Activated CD4-positive, alpha-beta T cell treated with anti-CD3 and anti-CD28 coated beads, Interleukin-2, amount 50 U/mL, for 1 hour (primary cell): Measurements from ENCODE around the gene APBB2.

Source experiments
- DNase-seq: peaks from one replicate; pipeline ENCODE4 v3.0.0-alpha.2; 2020

The APBB2 gene

DNA sequence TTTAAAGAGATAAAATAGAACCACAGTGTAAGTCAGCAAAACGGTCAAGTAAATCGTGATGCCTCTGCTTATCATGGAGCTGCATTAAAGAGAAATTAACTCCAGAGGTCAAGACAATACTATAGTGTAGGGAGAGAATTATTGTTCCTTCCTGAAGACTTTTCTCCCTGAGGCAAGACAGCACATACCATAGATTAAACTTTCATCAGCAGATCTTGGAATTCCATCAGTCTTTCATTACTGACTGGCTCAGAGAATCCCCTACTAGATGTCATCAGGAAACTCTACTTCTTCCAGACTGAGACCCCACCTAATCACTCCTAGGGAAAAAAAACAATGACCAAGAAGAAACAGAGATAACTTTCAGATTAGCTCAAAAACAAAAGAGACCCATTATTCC lies 333.2 kb downstream of the APBB2 start:
- DNase-seq: no peak

DNA sequence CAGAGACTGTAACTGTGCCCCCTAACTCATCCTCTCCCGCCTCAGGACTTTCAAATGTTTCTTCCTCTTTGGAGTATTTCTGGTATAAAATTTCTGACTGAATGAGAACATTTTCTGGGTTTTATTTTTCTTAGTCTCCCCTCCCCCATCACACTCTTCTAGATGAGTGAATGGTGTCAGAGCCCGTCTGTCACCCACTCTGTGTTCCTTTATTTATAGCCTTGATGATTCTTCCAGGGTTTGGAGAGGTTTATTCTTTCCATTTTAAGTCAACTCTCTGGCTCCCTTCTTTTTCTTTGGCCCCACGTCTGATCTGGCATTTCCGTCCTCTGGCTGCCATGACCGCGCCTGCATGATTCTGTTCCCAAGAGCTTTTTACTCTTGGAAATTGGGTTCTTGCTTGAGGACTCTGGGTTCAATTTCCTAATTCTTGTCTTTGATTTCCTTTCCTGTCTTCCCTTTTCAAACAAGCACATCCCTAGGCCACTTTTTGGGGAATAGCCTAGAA lies 335.7 kb downstream of the APBB2 start:
- no peak for DNase-seq

DNA sequence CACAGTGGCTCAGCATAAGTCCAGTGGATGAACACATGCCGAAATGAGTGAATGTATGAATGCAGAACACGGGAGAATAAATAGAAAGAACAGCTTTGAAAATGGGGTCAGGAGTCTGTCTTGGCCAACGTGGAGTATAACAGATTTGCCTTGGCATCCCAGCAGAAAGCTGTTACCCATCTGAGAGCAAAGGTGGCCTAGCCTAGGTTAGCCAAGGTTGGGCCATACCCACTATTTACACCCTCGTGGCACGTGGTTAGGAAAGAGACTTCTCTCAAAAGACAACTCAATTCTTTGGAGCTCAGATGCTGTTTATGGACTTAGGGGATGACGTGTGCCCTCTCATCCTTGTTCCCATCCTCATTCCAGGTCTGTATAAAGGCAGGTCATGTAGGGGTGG lies 337.3 kb downstream of the APBB2 start:
- DNase-seq: no peak

DNA sequence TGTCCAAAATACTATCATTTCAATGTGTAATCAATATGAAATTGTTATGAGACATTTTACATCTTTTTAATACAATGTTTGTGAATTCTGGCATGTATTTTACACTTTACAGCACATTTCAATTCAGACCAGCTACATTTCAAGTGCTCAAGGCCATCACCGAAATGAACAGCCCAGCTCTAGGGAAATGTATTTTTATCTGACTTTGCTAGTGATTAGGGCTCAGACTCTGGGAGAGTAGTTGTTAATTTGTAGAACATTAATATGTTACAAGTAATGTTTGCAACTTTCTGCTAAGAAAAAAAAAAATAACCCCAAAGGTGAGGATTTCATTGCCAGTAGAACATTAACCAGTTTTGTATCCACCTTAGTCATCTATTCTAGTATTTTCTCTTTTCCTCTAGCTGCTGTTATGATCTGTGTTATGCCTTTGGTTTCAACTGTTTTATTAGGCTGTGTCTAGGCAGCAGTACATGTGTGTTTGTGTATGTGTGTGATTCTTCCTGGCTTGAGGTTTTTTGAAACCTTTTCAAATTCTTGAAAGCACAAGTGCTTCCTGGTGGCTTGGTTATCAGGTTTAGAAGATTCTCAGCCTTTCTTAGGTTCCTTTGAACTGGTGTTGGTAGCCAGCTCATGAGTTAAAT lies 338.7 kb downstream of the APBB2 start:
- DNase-seq: no peak

DNA sequence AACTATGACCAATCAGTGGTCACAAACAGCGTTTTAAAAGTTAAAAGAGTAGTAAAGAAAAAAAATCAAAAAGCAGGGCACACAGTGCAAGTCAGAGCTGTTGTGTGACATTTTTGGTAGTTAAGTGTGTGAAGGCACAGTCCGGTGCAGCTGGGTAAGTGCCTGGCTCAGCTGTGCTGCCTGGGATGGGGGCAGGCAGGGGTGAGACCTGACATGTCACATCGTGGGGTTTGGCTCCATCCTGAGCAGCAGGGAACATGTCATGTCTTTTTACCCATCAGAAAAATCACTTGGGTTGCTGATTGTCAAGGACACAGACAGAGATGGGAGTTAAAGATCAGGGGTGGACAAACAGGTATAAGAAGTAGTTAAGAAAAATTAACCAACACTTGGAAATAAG lies 339.4 kb downstream of the APBB2 start:
- DNase-seq: no peak

DNA sequence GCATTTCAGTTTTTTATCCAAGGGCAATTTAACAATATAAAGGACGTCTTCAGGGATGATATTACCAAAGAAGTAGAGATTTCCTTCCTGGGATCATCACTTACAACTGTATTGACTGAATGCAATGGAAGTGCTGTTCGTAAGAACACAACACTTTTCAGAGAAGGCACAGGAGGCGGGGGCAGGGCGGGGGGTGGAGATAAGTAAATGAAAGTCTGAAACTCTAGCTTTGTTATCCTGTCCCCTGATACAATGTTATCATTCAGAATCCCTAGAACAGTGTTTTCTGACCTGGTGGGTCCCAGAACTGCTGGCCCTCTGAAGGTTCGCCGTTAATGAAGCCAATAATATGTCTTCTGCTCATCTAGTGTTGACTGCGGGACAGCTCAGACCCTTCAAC lies 340.0 kb downstream of the APBB2 start:
- no peak for DNase-seq

DNA sequence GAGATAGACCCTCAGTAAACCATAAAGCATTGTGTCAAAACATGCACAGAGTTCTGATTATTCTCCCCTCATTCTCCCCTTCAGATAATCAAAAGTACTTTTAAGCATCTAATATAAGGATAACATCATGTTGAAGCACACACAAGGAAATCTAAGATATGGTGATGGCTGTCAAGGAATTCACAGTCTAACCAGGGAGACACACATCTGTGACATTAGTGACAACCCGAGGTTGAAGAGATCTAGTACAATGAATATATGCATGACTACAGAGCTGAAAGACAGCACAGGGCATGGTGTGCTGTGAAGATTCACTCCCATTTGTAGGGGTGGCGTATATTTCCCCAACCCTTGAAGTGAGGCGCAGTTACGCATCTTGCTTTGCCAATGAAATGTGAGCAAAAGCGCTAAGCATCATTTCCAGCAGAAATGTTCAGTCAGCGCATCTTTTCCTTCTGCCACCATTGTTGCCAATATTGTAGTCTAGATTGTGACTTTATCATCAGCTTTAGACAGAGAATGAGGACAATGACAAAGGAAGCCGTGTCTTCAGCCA lies 342.6 kb downstream of the APBB2 start:
- no peak for DNase-seq

DNA sequence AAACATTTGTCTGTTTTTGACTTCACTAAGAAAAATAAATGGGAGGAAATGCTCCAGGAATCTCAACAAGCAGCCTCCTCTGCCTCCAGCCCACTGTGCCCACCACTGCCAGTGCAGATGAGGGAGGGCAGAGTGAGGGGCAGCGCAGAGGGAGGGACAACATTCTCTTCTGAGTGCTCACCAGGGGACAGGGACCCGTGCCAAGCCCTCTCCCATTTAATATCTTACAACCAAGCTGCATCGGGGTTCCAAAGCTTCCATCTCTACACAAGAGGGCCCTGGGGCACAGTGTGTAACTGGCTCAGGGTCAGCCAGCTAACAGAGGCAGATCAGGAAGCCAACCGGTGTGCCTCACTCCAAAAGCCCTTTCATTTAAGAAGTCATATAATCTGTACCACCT lies 344.2 kb downstream of the APBB2 start:
- no peak for DNase-seq

DNA sequence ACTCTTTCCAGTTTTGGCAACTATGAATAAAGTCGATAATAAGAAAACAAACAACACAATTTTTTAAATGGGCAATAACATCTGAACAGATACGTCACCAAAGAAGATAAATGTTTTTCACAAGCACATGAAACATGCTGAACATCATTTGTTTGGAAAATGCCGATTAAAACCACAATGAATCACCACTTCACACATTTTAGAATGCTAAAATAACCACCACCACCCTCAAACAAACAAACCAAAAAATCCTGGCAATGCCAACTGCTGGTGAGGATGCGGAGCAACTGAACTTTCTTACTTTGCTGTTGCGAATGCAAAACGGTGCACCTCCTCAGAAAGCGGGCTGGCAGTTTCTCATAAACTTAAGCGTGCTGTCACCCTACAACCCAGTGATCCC lies 348.6 kb downstream of the APBB2 start:
- DNase-seq: no peak

DNA sequence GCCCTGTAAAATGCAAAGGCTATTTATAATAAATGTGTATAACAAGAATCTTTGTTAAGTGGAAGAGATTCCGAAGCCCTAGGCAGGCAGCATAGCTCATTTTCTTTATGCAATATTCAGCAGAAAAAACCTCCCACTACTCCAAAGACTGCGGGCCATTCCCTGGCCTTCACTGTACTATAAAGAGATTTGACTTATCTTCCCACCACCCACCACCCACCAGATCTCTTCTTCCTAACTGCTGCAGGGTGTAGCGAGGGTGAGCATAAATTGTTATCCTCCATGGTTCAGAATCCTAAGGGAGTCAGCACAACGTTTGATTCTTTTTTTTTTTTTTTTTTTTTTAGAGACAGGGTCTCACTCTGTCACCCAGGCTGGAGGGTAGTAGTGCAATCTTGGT lies 349.8 kb downstream of the APBB2 start:
- DNase-seq: no peak

DNA sequence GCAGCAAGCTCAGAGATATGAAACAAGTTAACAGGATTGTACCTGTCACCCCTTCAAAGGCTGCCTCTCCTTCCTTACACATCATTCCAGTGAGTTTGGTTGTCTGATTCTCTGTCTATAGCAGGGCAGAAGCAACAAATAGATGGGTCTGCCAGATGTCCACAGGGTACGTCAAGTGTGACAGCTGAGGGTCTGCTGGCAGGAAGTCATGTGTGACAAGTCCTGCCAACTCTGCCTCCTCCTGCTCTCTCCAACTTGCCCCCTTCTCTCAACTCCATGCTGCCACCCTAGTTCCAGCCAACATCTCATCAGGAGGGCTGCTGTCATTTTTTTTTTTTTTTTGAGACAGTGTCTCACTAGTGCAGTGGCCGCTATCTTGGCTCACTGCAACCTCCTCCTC lies 355.4 kb downstream of the APBB2 start:
- DNase-seq: no peak

DNA sequence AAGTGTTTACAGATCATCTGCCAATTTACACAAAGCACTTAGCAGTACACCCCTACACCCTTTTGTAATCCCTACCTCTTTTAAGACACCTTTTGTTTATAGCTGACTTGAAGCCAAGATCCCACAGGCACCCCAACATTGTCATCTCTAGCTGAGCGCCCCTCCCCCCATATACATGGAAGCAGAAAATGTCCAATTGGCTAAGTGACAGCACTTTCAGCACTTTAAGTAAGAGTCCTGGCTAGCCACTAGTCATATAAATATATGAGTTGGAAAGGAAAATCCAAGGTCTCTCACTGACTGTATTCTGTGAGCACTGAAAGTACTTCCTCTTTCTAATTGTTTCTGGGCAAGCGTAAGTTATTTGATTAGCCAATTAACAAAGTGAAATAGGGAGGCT lies 356.4 kb downstream of the APBB2 start:
- no peak for DNase-seq

DNA sequence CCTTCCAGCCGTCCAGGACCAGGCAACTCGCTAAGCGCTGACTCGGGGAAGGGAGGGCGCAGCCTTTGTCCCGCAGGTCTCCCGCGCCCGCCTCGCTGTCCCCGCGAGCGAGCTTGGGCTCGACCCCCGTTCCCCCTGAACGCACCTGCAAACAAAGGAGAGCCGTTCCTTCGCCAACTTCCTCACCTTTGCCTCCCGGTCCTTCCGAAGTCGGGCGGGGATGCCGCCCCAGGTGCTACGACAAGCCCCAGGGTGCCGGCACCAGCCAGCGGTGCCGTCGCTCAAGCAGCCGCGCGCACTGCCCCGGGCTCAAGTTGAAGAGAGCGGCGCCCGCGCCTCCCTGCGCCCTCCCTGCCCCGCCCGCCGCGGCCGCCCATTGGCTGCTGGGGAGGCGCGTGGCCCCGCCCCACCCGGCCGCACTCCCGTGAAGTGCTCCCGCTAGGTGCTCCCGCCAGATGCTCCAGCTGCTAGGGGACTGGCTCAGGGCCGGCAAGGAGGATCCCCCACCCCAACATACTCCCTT lies 357.4 kb downstream of the APBB2 start:
- peak; percentile 22 for DNase-seq

DNA sequence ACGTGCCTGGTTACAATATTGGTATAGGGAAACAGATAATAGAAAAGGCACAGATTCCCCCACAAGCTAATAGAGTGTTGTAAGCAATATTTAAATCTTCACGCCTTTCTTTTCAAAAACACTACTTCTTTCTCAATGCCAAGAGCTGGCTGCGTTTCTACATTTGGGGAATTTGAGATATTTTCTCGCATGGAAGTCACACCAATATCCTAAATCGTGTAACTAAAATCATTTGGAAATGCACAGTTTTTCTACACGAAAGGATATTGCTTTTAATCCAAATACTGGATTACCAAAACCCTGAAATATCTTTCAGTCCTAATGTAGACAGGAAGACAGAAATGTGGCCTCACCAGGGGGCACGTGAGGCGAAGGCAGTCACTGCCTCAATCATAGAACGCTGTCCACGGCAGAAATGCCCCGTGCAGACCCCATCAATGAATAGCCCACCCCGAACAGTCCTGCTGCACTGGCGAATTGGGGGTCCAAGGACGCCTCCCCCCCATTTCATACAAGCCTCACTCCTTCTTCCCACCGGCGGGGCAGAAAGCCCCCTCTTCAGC lies 358.0 kb downstream of the APBB2 start:
- DNase-seq: no peak

DNA sequence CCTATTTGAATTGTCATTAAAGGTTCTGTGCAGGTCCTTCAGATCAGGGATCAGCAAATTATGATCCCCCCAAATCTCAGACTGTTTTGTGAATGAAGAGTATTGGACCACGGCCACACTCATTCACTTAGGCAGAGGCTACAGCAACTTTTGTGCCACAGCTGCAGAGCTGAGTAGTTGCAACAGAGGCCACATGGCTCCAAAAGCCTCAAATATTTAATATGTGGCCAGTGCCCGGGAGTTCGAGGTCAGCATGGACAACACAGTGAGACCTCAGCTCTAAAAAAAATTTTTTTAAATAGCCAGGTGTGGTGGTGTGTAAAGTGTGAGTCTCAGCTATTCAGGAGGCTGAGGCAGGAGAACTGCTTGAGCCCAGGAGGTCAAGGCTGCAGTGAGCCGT lies 363.8 kb downstream of the APBB2 start:
- DNase-seq: no peak

DNA sequence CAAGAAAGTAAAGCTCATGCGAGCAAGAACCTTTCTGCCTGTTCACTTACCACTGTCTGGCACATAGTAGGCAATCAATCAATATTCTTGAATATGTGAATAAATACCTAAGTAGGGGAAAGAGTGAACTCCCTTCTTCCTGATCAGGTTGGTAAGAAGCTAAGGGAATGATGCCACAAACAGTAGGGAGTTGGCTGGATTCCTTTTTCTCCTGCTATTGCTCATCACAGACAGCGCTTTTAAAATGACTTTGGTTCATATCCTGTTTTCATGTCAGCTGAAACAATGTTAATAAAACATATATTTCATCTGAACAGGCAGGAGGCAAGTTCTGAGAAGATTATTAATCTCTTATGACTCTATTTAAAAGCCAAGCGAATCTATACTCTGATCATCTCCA lies 365.4 kb downstream of the APBB2 start:
- no peak for DNase-seq

DNA sequence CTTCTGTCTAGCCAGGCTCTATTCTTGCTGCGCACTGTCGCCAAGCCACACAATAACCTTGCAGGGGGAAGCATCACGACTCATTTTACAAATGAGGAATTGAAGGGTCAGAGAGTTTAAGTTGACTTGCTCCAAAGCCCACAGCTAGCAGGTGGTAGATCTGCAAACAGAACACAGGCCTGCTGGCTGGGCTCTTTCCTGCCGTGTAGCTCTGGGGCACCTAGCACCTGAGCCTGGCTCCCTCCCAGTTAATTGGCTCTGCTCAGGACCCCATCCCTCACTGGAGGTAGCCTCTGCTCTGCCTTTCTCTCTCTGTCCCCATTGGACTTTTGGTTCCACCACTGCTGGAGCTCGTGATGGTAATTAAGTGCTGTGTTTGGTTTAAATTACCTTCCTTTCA lies 366.1 kb downstream of the APBB2 start:
- no peak for DNase-seq

DNA sequence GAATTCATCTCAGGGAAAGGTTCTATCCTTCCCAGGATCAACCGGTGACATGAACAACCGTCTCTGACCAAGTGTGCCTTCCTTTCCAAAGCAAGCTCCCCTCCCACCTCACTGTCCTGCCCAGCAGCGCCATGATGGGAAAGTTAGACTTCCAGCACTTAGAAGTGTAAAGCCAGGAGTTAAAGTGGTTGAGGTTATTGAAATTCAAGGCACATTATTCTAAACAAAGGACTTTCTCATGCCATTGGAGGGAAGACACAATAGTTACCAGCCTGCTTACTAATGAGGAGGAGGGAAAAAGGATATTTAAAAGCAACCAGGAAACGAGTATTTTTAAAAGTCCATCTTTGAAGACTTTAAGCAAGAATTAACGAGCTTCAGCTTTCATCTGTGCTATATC lies 367.8 kb downstream of the APBB2 start:
- DNase-seq: no peak

DNA sequence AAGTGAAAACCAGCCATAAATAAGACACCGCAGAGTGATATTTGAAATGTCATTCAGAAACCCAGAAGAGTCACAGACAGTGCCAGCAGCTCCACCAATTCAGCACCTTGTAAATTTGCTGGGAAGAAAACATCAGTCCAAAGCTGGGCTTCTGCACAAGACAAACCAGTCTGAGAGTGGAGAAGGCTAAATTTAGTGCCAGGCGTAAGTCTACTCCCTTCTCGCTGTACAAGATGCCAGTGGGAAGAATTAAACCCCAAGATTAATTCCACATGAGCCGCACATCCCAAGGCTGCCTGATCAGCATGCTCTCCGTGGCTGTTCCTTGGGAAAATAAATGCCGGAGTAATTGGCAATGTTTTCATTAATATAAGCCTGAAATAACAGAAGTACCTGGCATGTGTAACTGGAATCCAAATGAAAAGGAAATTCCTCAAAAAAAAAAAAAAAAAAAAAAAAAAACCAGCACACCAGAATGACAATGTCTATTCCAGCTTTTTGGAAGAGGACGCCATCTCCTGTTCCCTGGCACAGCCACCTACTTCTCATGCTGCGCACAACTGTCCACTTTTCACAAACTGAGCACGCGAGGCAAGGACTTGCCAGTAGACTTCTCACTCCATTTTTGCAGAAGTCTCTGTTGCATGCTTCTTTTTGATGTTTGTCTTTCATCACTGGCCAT lies 369.0 kb downstream of the APBB2 start:
- no peak for DNase-seq

DNA sequence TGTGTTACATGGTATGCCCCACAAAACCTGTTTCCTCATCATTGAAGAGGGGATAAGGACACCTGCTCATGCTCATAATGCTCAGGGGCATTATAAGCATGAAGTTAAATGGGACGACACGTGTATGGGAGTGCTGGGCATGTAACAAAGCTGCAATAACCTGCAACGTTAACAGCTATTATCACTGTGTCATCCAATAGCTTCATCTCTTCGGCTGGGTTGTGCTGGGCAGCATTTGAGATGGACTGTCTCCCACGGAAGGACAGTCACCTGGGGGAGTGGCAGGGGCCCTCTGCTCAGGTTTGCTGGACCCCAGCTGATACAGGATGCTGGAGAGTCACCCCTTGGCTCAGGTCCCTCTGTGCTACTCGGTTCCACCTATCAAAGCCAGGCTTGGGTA lies 370.1 kb downstream of the APBB2 start:
- DNase-seq: no peak

DNA sequence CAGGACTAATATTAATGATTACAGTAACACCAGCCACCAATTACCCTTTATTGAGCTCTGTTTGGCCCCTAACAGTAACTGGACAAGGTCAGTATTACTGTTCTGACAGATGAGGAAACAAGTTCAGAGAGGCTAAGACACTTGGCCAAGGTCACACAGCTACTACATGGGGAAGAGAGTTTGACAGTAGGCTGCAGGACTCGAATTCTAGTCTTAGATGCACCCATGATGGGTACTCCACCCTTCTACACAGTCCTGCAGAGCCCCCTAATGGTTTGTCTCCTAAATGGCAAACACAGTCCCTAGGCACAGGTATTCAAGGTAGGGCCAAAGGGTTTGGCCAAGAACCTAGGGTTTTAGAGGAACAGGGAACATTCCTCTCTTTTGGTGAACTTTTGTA lies 370.6 kb downstream of the APBB2 start:
- peak; percentile 6 for DNase-seq

DNA sequence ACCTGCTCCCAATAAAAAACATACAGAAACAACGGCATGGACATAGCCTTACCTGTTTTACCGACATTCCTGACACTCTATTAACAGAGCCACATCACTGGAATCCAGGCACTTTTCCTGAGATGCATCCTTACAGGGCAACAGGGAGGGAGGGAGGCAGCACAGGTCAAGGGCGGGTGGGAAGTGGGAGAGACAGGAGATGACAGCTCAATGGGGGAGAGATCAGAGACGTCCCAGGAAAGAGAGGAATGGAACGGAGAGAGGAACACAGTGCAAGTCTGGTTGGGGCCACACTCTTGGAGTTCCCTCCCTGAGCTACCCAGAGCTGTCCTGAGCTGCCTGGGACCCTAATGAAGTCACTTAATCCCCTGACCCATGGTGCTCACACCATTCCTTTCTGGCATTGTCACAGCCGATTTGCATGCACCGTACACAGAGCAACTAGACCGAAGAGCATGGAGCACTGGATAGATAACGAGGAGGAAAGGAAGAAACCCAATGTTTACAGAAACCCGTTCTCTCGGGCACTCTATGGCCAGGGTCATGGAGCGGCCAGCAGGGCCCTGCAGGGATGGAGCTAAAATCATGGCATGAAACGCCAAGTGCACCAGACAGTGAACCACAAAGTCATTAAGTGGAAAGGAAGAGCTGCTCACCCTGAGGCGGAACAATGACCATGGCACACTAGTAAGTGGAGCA lies 371.5 kb downstream of the APBB2 start:
- no peak for DNase-seq

DNA sequence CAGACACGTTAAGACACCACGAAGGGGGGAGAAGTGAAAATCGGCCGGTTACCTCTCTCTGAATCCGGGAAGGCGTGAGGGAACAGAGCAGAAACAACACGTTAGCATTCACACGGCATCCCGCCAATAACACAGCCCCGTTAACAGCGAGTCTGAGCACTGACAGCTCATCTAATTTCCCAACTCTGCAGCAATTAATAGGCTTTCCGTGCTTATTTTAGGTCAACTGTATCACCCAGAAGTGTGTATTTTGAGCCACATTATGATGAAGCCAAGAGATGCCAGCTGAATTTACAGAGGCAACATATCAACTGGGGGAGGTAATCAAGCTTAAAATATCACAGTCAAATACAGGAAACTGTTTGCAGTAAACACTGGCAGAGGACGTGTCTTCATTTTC lies 372.0 kb downstream of the APBB2 start:
- DNase-seq: no peak
